Dermis blood vessel endothelial cell (primary cell): ENCODE results near the gene TIMP1. TPM values are rescaled to one million over a fixed set of nuclear protein-coding genes. Genes with fewer than 3 reads are reported as not detected.
"Not testable (repeated sequence)": the region's sequence is repeated elsewhere in the genome, so short reads cannot be mapped to it uniquely, and the experiment has no call there.

Source experiments
- DNase-seq: peaks from one replicate; pipeline ENCODE4 v3.0.0; 2010
- total RNA-seq: library from RNA; depleted of rRNA; stranded (reverse); fragments of >200 nt; gene quantifications from 2 replicates; pipeline ENCODE4 v1.2.3, GENCODE V29; 2014

TIMP1 gene
- total RNA-seq, 1 donor from 2014 or later: 66.4 TPM

GRCh38 chrX:47574076-47574546, 8.1 kb upstream of the TIMP1 start:
- DNase-seq: no peak

GRCh38 chrX:47574547-47575301, 7.5 kb upstream of the TIMP1 start:
- DNase-seq: no peak

GRCh38 chrX:47576021-47576898, 6.0 kb upstream of the TIMP1 start:
- no peak for DNase-seq

- DNase-seq: no peak
Observed at GRCh38 chrX:47577424-47577823, 4.8 kb upstream of the TIMP1 start.

- DNase-seq: no peak
Observed at GRCh38 chrX:47577901-47578300, 4.3 kb upstream of the TIMP1 start.

- no peak for DNase-seq
Observed at GRCh38 chrX:47578692-47579091, 3.5 kb upstream of the TIMP1 start.

GRCh38 chrX:47579537-47579936, 2.7 kb upstream of the TIMP1 start:
- DNase-seq: peak; percentile 64

- no peak for DNase-seq
Observed at GRCh38 chrX:47583240-47583861, 1.1 kb downstream of the TIMP1 start.

- no peak for DNase-seq
Observed at GRCh38 chrX:47584714-47585113, 2.5 kb downstream of the TIMP1 start.

GRCh38 chrX:47585273-47585672, 3.0 kb downstream of the TIMP1 start:
- DNase-seq: no peak

GRCh38 chrX:47586043-47586787, 4.0 kb downstream of the TIMP1 start:
- DNase-seq: no peak

GRCh38 chrX:47587091-47587891, 5.1 kb downstream of the TIMP1 start:
- no peak for DNase-seq

GRCh38 chrX:47587906-47588735, 5.9 kb downstream of the TIMP1 start:
- DNase-seq: no peak

GRCh38 chrX:47590984-47591383, 8.7 kb downstream of the TIMP1 start:
- DNase-seq: no peak

- no peak for DNase-seq
Observed at GRCh38 chrX:47593522-47593921, 11.3 kb downstream of the TIMP1 start.

- no peak for DNase-seq
Observed at GRCh38 chrX:47595716-47596251, 13.5 kb downstream of the TIMP1 start.

GRCh38 chrX:47596256-47596655, 14.0 kb downstream of the TIMP1 start:
- DNase-seq: no peak

GRCh38 chrX:47597222-47597621, 15.0 kb downstream of the TIMP1 start:
- no peak for DNase-seq

- DNase-seq: not testable (repeated sequence)
Observed at GRCh38 chrX:47603125-47603524, 20.9 kb downstream of the TIMP1 start.

GRCh38 chrX:47605024-47605423, 22.8 kb downstream of the TIMP1 start:
- no peak for DNase-seq
